VCaP (cell line): Measurements from ENCODE around the gene SEMA3G.

Source experiments
- H3K27ac ChIP-seq: fragments of 450-650 bp; 2 replicates; pipeline ENCODE4 v1.5.1; 2017
- TF ChIP-seq, protein P1 (sequence below): fragments of 450-650 bp; conservative IDR thresholded peaks from 2 replicates; pipeline ENCODE4 v1.5.1; 2017; ENCODE audit warnings: mild to moderate bottlenecking, moderate library complexity

The SEMA3G gene

DNA sequence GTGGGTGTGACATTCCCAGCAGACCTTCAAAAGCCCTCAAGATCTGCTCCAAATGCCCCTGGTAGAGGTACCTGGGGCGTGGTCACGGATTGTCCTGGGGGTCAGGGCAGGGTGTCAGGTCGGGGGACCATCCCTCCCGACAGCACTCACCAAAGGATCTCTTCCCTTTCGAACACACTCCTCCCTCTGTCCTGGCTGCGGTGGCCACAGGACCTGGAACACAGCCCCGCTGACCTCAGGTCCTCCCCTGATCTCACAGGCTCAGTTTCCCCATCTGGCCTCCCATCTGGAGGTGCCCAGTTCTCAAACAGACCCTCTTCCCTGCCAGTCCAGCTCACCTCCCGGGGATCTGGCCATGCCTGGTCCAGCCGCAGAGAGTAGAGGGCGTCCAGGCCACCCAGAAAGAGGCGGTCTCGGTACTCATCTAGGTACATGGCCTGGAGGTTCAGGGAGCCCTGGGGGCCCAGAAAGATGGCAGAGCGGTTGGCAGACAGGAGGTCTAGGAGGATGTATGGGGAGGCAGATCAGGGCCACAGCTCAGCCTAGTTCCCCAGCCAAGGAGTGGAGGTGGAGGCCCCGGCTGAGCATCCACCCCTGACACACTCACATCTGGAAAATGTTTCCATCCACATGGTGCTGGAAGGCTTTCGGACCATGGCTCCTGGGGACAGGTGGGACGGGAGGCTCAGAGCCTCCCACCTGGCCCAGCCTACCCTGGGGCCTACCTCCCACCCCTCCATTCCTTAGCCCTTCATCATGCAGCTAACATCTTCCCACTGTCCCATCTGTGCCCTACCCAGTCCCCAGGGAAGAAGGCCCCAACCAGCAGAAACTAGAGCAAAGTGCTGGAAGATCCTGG lies 2.3 kb downstream of the SEMA3G start:
- TF ChIP-seq, protein P1, sequence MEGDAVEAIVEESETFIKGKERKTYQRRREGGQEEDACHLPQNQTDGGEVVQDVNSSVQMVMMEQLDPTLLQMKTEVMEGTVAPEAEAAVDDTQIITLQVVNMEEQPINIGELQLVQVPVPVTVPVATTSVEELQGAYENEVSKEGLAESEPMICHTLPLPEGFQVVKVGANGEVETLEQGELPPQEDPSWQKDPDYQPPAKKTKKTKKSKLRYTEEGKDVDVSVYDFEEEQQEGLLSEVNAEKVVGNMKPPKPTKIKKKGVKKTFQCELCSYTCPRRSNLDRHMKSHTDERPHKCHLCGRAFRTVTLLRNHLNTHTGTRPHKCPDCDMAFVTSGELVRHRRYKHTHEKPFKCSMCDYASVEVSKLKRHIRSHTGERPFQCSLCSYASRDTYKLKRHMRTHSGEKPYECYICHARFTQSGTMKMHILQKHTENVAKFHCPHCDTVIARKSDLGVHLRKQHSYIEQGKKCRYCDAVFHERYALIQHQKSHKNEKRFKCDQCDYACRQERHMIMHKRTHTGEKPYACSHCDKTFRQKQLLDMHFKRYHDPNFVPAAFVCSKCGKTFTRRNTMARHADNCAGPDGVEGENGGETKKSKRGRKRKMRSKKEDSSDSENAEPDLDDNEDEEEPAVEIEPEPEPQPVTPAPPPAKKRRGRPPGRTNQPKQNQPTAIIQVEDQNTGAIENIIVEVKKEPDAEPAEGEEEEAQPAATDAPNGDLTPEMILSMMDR: no peak
- no peak overlapping the region for H3K27ac ChIP-seq

DNA sequence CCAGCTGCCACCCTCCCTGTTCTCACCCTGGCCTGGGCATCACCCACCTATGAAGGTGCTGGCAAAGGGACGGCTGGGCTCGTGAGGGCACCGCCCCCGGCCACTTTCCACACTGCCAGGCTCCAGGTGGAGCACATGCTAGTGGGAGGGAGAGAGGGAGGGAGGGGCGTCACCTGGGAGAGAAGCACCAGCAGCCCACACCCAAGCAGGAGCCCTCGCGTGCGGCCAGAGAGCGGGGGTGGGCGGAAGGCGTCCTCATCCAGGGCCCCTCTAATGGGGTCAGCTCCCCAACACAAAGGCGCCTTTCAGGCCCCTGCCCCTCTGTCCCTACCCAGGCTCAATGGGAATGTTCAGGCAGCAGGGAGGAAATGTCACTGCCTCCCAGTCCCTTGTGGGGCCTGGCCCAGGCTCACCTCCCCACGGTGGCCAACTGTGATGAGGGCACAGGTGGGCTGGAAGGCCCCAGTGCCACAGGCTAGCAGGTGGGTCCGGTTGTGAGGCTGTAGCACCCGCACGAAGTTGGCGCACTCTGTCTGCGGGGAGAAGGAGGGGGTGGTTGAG lies 3.1 kb downstream of the SEMA3G start:
- TF ChIP-seq, protein P1: no peak
- H3K27ac ChIP-seq: no peak overlapping the region

DNA sequence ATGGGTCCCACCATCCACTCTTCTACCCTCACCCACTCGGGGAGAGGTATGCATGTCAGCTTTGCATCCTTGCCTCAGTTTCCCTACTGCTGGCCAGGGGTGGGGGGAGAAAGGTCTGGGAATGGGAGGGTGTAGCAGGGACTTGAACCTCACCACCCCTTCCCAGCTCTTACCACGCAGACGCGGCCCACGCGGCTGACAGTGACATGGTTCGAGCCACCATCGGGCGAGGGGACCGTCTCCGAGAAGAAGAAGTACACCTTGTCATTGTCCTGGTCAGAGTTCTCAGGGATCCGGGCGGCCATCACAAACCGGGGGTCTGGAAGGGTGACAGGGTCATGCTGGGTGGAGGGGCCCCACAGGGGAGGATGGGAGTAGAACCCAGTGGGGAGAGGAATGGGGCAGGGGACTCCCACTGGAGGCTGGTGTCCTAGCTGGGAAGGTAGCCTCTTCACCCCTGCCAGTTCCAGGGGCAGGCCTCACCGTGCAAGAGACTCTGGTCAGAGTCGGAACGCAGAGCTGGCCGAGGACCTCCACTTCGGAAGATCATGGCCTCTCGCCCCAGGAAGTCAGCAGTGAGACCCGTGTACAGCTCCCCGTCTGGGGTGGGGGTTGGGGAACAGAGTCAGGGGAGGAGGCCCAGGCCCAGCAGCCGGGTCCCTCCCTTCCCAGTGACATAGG lies 3.7 kb downstream of the SEMA3G start:
- TF ChIP-seq, protein P1: no peak
- H3K27ac ChIP-seq: no peak overlapping the region

DNA sequence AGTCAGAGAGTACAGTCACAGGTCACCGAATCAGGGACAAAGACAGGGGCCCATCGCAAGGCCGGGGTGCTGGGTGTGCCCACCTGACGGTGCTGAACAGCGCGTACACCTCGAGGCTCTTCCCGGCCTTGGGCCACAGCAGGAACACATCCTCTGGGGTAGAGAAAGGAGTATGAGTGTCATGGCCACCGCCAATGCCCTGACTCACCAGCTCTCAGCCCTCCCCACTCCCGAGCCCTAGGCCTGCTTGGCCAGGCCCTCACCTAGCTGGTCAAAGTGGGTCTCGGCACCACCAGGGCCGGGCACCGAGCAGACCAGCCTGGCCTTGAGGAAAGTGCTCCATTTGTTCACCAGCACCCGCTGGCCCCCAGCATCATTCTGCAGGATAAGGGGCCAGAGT lies 4.2 kb downstream of the SEMA3G start:
- TF ChIP-seq, protein P1: no peak
- H3K27ac ChIP-seq: no peak overlapping the region

DNA sequence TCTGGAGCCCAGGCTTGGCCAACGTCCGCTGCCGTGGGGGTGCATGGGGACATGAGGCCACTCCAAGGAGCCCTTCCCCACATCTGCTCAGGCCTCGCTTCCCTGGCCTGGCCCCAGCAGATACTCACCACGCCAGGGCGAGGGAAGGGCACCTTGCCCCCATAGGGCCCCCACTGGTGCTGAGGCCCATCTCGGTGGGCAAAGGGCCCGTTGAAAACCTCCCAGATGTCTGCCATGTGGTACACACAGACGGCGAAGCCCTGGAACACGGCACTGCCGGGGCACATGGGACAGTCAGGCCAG lies 4.7 kb downstream of the SEMA3G start:
- H3K27ac ChIP-seq: no peak overlapping the region
- TF ChIP-seq, protein P1: no peak

DNA sequence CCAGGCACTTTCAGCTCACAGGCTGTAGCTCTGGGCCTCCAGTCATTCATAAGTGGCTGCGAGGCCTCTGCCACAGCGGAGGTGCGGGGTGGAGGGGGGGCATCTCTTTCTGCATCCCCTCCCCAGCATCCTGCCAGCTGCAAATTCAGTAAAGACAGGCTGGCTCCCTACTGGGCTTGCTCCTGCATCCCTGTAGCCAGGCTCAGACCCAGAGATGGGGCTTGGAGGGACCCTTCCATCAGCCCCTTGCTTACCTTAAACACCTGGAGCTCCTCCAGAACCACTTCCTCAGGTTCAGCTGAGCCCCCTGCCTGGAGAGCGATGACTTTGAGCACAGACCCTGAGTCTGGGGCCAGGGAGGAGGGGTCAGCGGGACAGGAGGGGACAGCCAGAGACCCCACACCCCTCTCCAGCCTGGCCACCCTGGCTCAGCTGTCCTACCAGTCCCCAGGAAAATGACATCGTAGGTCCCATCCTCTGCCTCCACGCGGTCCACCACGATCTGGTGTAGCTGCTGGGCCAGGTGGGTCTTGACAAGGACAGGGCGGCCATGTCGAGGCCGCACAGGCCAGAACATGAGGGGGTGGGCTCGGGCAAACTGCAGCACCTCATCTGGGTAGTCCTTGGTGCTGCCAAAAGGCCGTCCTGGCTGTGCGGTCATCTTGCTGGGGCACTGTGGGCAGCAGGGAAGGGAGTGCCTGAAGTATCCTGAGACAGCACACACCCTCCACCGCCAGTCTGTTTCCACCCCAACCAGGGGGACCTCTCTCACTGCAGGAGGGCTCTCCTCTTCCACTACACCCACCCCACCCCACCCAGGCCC lies 5.3 kb downstream of the SEMA3G start:
- no peak overlapping the region for H3K27ac ChIP-seq
- TF ChIP-seq, protein P1: no peak
